A549 (cell line): ENCODE measurements around the gene TMEM140.

Source experiments
- CEBPB ChIP-seq, 2 experiments: fragments of >200 bp in 1 of 2; sonication (Bioruptor Twin) in 1 of 2; formaldehyde crosslinking in 1 of 2; IDR thresholded peaks; 2 replicates each; pipeline ENCODE4 v1.6.1; 2012 to 2016
- ESRRA ChIP-seq: fragments of 150-350 bp; IDR thresholded peaks from 2 replicates; pipeline ENCODE4 v1.6.1; 2014; ENCODE audit warnings: mild to moderate bottlenecking, low read length, borderline replicate concordance
- KDM1A ChIP-seq: fragments of 200-600 bp; sonication (generic); IDR thresholded peaks from 2 replicates; pipeline ENCODE4 v1.6.1; 2016; ENCODE audit warnings: low read depth, mild to moderate bottlenecking
- NPAS2 ChIP-seq: fragments of 250-450 bp; sonication (Bioruptor Pico); IDR thresholded peaks from 2 replicates; pipeline ENCODE4 v1.8.0; 2022; ENCODE audit warnings: mild to moderate bottlenecking, moderate library complexity, borderline replicate concordance
- RAD21 ChIP-seq, 2 experiments: fragments of >200 bp in 1 of 2; sonication (Bioruptor Twin) in 1 of 2; formaldehyde crosslinking in 1 of 2; IDR thresholded peaks in 1 of 2; conservative IDR thresholded peaks in 1 of 2; 2 replicates in 1 of 2; 3 replicates in 1 of 2; pipeline ENCODE4 v1.6.1; 2012 to 2018; ENCODE audit warnings: inconsistent platforms in 1 of 2
- TF ChIP-seq, protein P1 (sequence below): fragments of >200 bp; sonication (Bioruptor Twin); formaldehyde crosslinking; IDR thresholded peaks from 3 replicates; pipeline ENCODE4 v1.5.1; 2016
- TF ChIP-seq, protein P2 (sequence below): IDR thresholded peaks from 2 replicates; pipeline ENCODE4 v1.6.1; 2012

GRCh38 chr7:135215698-135216097, 67.8 kb downstream of the TMEM140 start:
- TF ChIP-seq RAD21 (conservative IDR thresholded peaks at IDR 0.05 in 1 of 2, IDR thresholded peaks at IDR 0.05 in 1 of 2) (no peak), ESRRA (no peak), CEBPB (IDR thresholded peaks at IDR 0.05) (no peak), NPAS2 (CRISPR knock-in tag) (no peak), KDM1A (no peak)
- TF ChIP-seq, protein P1, sequence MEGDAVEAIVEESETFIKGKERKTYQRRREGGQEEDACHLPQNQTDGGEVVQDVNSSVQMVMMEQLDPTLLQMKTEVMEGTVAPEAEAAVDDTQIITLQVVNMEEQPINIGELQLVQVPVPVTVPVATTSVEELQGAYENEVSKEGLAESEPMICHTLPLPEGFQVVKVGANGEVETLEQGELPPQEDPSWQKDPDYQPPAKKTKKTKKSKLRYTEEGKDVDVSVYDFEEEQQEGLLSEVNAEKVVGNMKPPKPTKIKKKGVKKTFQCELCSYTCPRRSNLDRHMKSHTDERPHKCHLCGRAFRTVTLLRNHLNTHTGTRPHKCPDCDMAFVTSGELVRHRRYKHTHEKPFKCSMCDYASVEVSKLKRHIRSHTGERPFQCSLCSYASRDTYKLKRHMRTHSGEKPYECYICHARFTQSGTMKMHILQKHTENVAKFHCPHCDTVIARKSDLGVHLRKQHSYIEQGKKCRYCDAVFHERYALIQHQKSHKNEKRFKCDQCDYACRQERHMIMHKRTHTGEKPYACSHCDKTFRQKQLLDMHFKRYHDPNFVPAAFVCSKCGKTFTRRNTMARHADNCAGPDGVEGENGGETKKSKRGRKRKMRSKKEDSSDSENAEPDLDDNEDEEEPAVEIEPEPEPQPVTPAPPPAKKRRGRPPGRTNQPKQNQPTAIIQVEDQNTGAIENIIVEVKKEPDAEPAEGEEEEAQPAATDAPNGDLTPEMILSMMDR: no peak
- TF ChIP-seq, protein P2, sequence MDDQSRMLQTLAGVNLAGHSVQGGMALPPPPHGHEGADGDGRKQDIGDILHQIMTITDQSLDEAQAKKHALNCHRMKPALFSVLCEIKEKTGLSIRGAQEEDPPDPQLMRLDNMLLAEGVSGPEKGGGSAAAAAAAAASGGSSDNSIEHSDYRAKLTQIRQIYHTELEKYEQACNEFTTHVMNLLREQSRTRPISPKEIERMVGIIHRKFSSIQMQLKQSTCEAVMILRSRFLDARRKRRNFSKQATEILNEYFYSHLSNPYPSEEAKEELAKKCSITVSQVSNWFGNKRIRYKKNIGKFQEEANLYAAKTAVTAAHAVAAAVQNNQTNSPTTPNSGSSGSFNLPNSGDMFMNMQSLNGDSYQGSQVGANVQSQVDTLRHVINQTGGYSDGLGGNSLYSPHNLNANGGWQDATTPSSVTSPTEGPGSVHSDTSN: no peak
